GM21515 (cell line): ENCODE measurements around the gene FGD3.

Experiments
- ATAC-seq: cut with Tn5 transposase; IDR thresholded peaks from one replicate; pipeline ENCODE4 v1.9.1; 2021; ENCODE audit not compliant: unreplicated experiment

Gene FGD3

GRCh38 chr9:93068956-93069355 lies 121.6 kb downstream of the FGD3 start:
- no peak for ATAC-seq

- no peak for ATAC-seq
Observed at GRCh38 chr9:93071464-93071863, 124.1 kb downstream of the FGD3 start.

GRCh38 chr9:93072383-93072795 lies 125.1 kb downstream of the FGD3 start:
- no peak for ATAC-seq

- ATAC-seq, result no peak
Observed at GRCh38 chr9:93076101-93076791, 128.9 kb downstream of the FGD3 start.

GRCh38 chr9:93076792-93077128 lies 129.4 kb downstream of the FGD3 start:
- ATAC-seq, result no peak

GRCh38 chr9:93077367-93077766 lies 130.0 kb downstream of the FGD3 start:
- no peak for ATAC-seq

- ATAC-seq, result no peak
Observed at GRCh38 chr9:93077811-93078210, 130.5 kb downstream of the FGD3 start.

GRCh38 chr9:93079371-93079770 lies 132.0 kb downstream of the FGD3 start:
- ATAC-seq, result no peak

GRCh38 chr9:93080406-93080805 lies 133.1 kb downstream of the FGD3 start:
- ATAC-seq, result no peak

- ATAC-seq, result no peak
Observed at GRCh38 chr9:93081081-93081529, 133.8 kb downstream of the FGD3 start.

- no peak for ATAC-seq
Observed at GRCh38 chr9:93081931-93082330, 134.6 kb downstream of the FGD3 start.

- no peak for ATAC-seq
Observed at GRCh38 chr9:93082841-93083411, 135.6 kb downstream of the FGD3 start.

- no peak for ATAC-seq
Observed at GRCh38 chr9:93083592-93084470, 136.5 kb downstream of the FGD3 start.

- no peak for ATAC-seq
Observed at GRCh38 chr9:93084471-93084881, 137.2 kb downstream of the FGD3 start.

- no peak for ATAC-seq
Observed at GRCh38 chr9:93085676-93086075, 138.4 kb downstream of the FGD3 start.
